IMR-90 (cell line): Measurements from ENCODE around the gene PPARGC1A. TPM values are rescaled to one million over a fixed set of nuclear protein-coding genes. Genes with fewer than 3 reads are reported as not detected.

ENCODE experiments used
- ATAC-seq: fragments of 200-7000 bp; cut with Tn5 transposase; 2 replicates; pipeline ENCODE4 v1.9.1; 2020; ENCODE audit warnings: low read depth, mild to moderate bottlenecking, moderate library complexity
- BruUV-seq: library from RNA; stranded (reverse); fragments of 400-500 nt; replicated peaks from 2 replicates; lab custom pipeline; 2021; lab: Mats Ljungman, UMichigan
- CTCF ChIA-PET: fragments of 300-600 bp; formaldehyde crosslinking; extraction: SDS; loops from one replicate; lab custom pipeline; 2021; ENCODE audit warnings: antibody characterized with exemption; lab: Yijun Ruan, JAX
- POLR2A ChIA-PET: fragments of 300-600 bp; sonication (Branson Sonifier 250); formaldehyde crosslinking; loops from one replicate; lab custom pipeline; 2022; ENCODE audit warnings: antibody characterized with exemption; ENCODE audit not compliant: unreplicated experiment; lab: Charles Lee
- DNase-seq: peaks from one replicate; pipeline ENCODE4 v3.0.0; 2013
- H2AFZ ChIP-seq: replicated peaks from 2 replicates; pipeline ENCODE3; 2013; ENCODE audit warnings: low read length, mild to moderate bottlenecking; ENCODE audit not compliant: poor library complexity
- H2AK5ac ChIP-seq: 2 replicates; pipeline ENCODE4 v1.6.1; 2013; ENCODE audit warnings: low read depth, low read length, inconsistent platforms
- H2AK9ac ChIP-seq: replicated peaks from 2 replicates; pipeline ENCODE3; 2013; ENCODE audit warnings: mild to moderate bottlenecking, low read depth, low read length, moderate library complexity; ENCODE audit not compliant: poor library complexity
- H2BK120ac ChIP-seq: 2 replicates; pipeline ENCODE4 v1.6.1; 2013; ENCODE audit warnings: low read depth, low read length, inconsistent platforms
- H2BK15ac ChIP-seq: 3 replicates; pipeline ENCODE4 v1.6.1; 2013; ENCODE audit warnings: low read depth, low read length, inconsistent platforms
- H2BK20ac ChIP-seq: 2 replicates; pipeline ENCODE4 v1.6.1; 2013; ENCODE audit warnings: low read depth, mild to moderate bottlenecking, inconsistent platforms, low read length, moderate library complexity
- H2BK5ac ChIP-seq: 2 replicates; pipeline ENCODE4 v1.6.1; 2013; ENCODE audit warnings: mild to moderate bottlenecking, low read depth, low read length, inconsistent platforms; ENCODE audit not compliant: poor library complexity, severe bottlenecking
- H3K14ac ChIP-seq: replicated peaks from 2 replicates; pipeline ENCODE4 v1.6.1; 2013; ENCODE audit warnings: low read depth, low read length, inconsistent platforms
- H3K18ac ChIP-seq: 2 replicates; pipeline ENCODE4 v1.6.1; 2013; ENCODE audit warnings: low read depth, low read length, control low read depth
- H3K23ac ChIP-seq: 2 replicates; pipeline ENCODE4 v1.6.1; 2013; ENCODE audit warnings: low read depth, low read length, inconsistent platforms
- H3K27ac ChIP-seq: 2 replicates; pipeline ENCODE4 v1.5.1; 2013; ENCODE audit warnings: mild to moderate bottlenecking, control low read depth, low read length; ENCODE audit not compliant: insufficient read depth
- H3K27me3 ChIP-seq: 2 replicates; pipeline ENCODE4 v1.6.1; 2013; ENCODE audit warnings: low read length; ENCODE audit not compliant: control insufficient read depth, insufficient read depth
- H3K36me3 ChIP-seq: 2 replicates; pipeline ENCODE4 v1.6.1; 2013; ENCODE audit warnings: low read length, mixed read lengths; ENCODE audit not compliant: control insufficient read depth, insufficient read depth
- H3K4ac ChIP-seq: 2 replicates; pipeline ENCODE4 v1.6.1; 2013; ENCODE audit warnings: low read depth, low read length, inconsistent platforms
- H3K4me1 ChIP-seq: 2 replicates; pipeline ENCODE4 v1.6.1; 2013; ENCODE audit warnings: low read length, mixed read lengths; ENCODE audit not compliant: control insufficient read depth, insufficient read depth
- H3K4me2 ChIP-seq: 2 replicates; pipeline ENCODE4 v1.6.1; 2013; ENCODE audit warnings: low read depth, mild to moderate bottlenecking, control low read depth, low read length, moderate library complexity
- H3K4me3 ChIP-seq: 2 replicates; pipeline ENCODE4 v1.5.1; 2013; ENCODE audit warnings: low read depth, mild to moderate bottlenecking, control low read depth, low read length, moderate library complexity; ENCODE audit not compliant: insufficient read depth
- H3K56ac ChIP-seq: 2 replicates; pipeline ENCODE4 v1.6.1; 2013; ENCODE audit warnings: low read length, inconsistent platforms; ENCODE audit not compliant: insufficient read depth; ENCODE audit errors: extremely low read depth
- H3K79me1 ChIP-seq, 2 experiments: 2 replicates each; pipeline ENCODE4 v1.6.1; 2013; ENCODE audit warnings: low read length in 2 of 2, inconsistent platforms in 1 of 2, low read depth in 1 of 2
- H3K9ac ChIP-seq: 2 replicates; pipeline ENCODE4 v1.6.1; 2013; ENCODE audit warnings: low read depth, low read length, control low read depth
- H3K9me1 ChIP-seq: 2 replicates; pipeline ENCODE4 v1.6.1; 2013; ENCODE audit warnings: low read length, inconsistent platforms; ENCODE audit not compliant: insufficient read depth
- H3K9me3 ChIP-seq: 2 replicates; pipeline ENCODE4 v1.6.1; 2013; ENCODE audit warnings: low read length; ENCODE audit not compliant: control insufficient read depth, insufficient read depth
- H4K20me1 ChIP-seq: 2 replicates; pipeline ENCODE4 v1.6.1; 2013; ENCODE audit warnings: low read length, inconsistent platforms; ENCODE audit not compliant: insufficient read depth
- H4K5ac ChIP-seq: 2 replicates; pipeline ENCODE4 v1.6.1; 2013; ENCODE audit warnings: mild to moderate bottlenecking, low read depth, low read length, control low read depth
- H4K8ac ChIP-seq, 2 experiments: 2 replicates each; pipeline ENCODE4 v1.6.1; 2013; ENCODE audit warnings: low read depth in 2 of 2, low read length in 2 of 2, control low read depth in 1 of 2, inconsistent platforms in 1 of 2
- H4K91ac ChIP-seq: 2 replicates; pipeline ENCODE4 v1.6.1; 2013; ENCODE audit warnings: low read depth, low read length, inconsistent platforms; ENCODE audit not compliant: insufficient read depth
- BHLHE40 ChIP-seq: fragments of 150-350 bp; IDR thresholded peaks from 2 replicates; pipeline ENCODE4 v1.6.1; 2016; ENCODE audit warnings: mild to moderate bottlenecking, low read depth, low read length
- CEBPB ChIP-seq: IDR thresholded peaks from 2 replicates; pipeline ENCODE4 v1.6.1; 2012; ENCODE audit warnings: low read depth, low read length, improper control_type of control experiment
- CHD1 ChIP-seq: IDR thresholded peaks from 2 replicates; pipeline ENCODE4 v1.6.1; 2012; ENCODE audit warnings: low read depth, low read length, improper control_type of control experiment
- ELK1 ChIP-seq: fragments of 150-350 bp; IDR thresholded peaks from 2 replicates; pipeline ENCODE4 v1.6.1; 2016; ENCODE audit warnings: low read depth, mild to moderate bottlenecking, low read length, moderate library complexity, borderline replicate concordance
- FOS ChIP-seq: fragments of 150-350 bp; IDR thresholded peaks from 2 replicates; pipeline ENCODE4 v1.6.1; 2016; ENCODE audit warnings: low read depth, low read length
- MAFK ChIP-seq: IDR thresholded peaks from 2 replicates; pipeline ENCODE4 v1.6.1; 2012; ENCODE audit warnings: low read depth, low read length, improper control_type of control experiment
- MAZ ChIP-seq: IDR thresholded peaks from 2 replicates; pipeline ENCODE4 v1.6.1; 2012; ENCODE audit warnings: low read depth, mild to moderate bottlenecking, low read length, improper control_type of control experiment, moderate library complexity, borderline replicate concordance
- MXI1 ChIP-seq: IDR thresholded peaks from 2 replicates; pipeline ENCODE4 v1.6.1; 2012; ENCODE audit warnings: low read depth, mild to moderate bottlenecking, low read length, moderate library complexity, borderline replicate concordance
- NFE2L2 ChIP-seq: fragments of 150-350 bp; IDR thresholded peaks from 2 replicates; pipeline ENCODE4 v1.6.1; 2016; ENCODE audit warnings: low read depth, mild to moderate bottlenecking, low read length
- POLR2A ChIP-seq: IDR thresholded peaks from 2 replicates; pipeline ENCODE4 v1.6.1; 2012; ENCODE audit warnings: mild to moderate bottlenecking, low read depth, low read length
- RAD21 ChIP-seq: IDR thresholded peaks from 2 replicates; pipeline ENCODE4 v1.6.1; 2012; ENCODE audit warnings: low read length, improper control_type of control experiment
- RCOR1 ChIP-seq: IDR thresholded peaks from 2 replicates; pipeline ENCODE4 v1.6.1; 2012; ENCODE audit warnings: mild to moderate bottlenecking, low read length, improper control_type of control experiment; ENCODE audit not compliant: insufficient replicate concordance
- RFX5 ChIP-seq: IDR thresholded peaks from 2 replicates; pipeline ENCODE4 v1.8.0; 2012; ENCODE audit warnings: low read depth, mild to moderate bottlenecking, low read length, moderate library complexity
- SMC3 ChIP-seq: fragments of 150-350 bp; IDR thresholded peaks from 2 replicates; pipeline ENCODE4 v1.6.1; 2016; ENCODE audit warnings: low read depth, mild to moderate bottlenecking, antibody characterized with exemption, low read length, moderate library complexity
- USF2 ChIP-seq: fragments of 150-350 bp; IDR thresholded peaks from 2 replicates; pipeline ENCODE4 v1.6.1; 2017; ENCODE audit warnings: mild to moderate bottlenecking, antibody characterized with exemption, low read length, low read depth
- WGBS, 2 experiments: methylation state at CpG; one replicate each; pipeline versions ENCODE4 v1.1.5 to v1.1.7; 2013; ENCODE audit warnings: missing lambda C conversion rate in 2 of 2; ENCODE audit not compliant: insufficient read length in 1 of 2; ENCODE audit errors: extremely low coverage in 2 of 2; 5-methylcytosine and 5-hydroxymethylcytosine counted together
- dilution Hi-C: fragments of 300-500 bp; cut with HindIII; formaldehyde crosslinking; loops from one replicate; pipeline ENCODE4 v1.14.3; 2018; ENCODE audit warnings: low sequenced_read_pairs; ENCODE audit not compliant: unreplicated experiment
- in situ Hi-C: fragments of 300-500 bp; cut with MboI; formaldehyde crosslinking; loops from 3 replicates; pipeline ENCODE4 v1.14.3; 2019; ENCODE audit warnings: low sequenced_read_pairs, inconsistent platforms, mixed read lengths
- intact Hi-C: fragments of 100-400 bp; cut with micrococcal nuclease; formaldehyde crosslinking; loops from 2 replicates; pipeline ENCODE4 v1.10.0; 2022
- polyA plus RNA-seq, 3 experiments: library from polyadenylated mRNA; depleted of rRNA; stranded (reverse); fragments of >200 nt; gene quantifications; 2 replicates each; pipeline ENCODE4 v1.2.3, GENCODE V29; 2012; ENCODE audit warnings: low replicate concordance in 1 of 3
- total RNA-seq: library from RNA; depleted of rRNA; stranded (reverse); fragments of >200 nt; gene quantifications from 2 replicates; pipeline ENCODE4 v1.2.3, GENCODE V29; 2012
- TF ChIP-seq, protein P1 (sequence below): conservative IDR thresholded peaks from 2 replicates; pipeline ENCODE4 v1.5.1; 2012; ENCODE audit warnings: mild to moderate bottlenecking, low read depth, low read length, improper control_type of control experiment

The PPARGC1A gene
- total and polyA plus RNA-seq, 2 of the 4 experiments (the other 2 are of a cell fraction) = under 0.01 to 0.03 TPM

- H3K14ac ChIP-seq = no peak overlapping the region
- no peak overlapping the region; the same call in 1 of the 2 replicates for H3K18ac ChIP-seq
- H3K9ac ChIP-seq = no peak overlapping the region
- no peak overlapping the region for H3K4ac ChIP-seq
- H4K8ac ChIP-seq = no peak overlapping the region
- H3K9me1 ChIP-seq = peaks cover 5% of the 10 kb centered on the region
- CTCF ChIA-PET = no interaction called here
- no peak overlapping the region for H2AK5ac ChIP-seq
- no peak overlapping the region for H3K27ac ChIP-seq
- no TSS peak for BruUV-seq
- POLR2A ChIA-PET = no interaction called here
- ATAC-seq (no peak), DNase-seq (no peak)
- H4K5ac ChIP-seq = no peak overlapping the region
- H4K91ac ChIP-seq = no peak overlapping the region
- TF ChIP-seq, protein P1, sequence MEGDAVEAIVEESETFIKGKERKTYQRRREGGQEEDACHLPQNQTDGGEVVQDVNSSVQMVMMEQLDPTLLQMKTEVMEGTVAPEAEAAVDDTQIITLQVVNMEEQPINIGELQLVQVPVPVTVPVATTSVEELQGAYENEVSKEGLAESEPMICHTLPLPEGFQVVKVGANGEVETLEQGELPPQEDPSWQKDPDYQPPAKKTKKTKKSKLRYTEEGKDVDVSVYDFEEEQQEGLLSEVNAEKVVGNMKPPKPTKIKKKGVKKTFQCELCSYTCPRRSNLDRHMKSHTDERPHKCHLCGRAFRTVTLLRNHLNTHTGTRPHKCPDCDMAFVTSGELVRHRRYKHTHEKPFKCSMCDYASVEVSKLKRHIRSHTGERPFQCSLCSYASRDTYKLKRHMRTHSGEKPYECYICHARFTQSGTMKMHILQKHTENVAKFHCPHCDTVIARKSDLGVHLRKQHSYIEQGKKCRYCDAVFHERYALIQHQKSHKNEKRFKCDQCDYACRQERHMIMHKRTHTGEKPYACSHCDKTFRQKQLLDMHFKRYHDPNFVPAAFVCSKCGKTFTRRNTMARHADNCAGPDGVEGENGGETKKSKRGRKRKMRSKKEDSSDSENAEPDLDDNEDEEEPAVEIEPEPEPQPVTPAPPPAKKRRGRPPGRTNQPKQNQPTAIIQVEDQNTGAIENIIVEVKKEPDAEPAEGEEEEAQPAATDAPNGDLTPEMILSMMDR = no peak
- TF ChIP-seq USF2 = no peak
- TF ChIP-seq MAZ = no peak
- TF ChIP-seq ELK1 = no peak
- no peak for TF ChIP-seq RCOR1
- no peak for TF ChIP-seq MXI1
- TF ChIP-seq RAD21 = no peak
- TF ChIP-seq MAFK = no peak
- TF ChIP-seq POLR2A = no peak
- TF ChIP-seq NFE2L2 = no peak
- TF ChIP-seq RFX5 = no peak
- no peak for TF ChIP-seq SMC3
- no peak for TF ChIP-seq FOS
- no peak for TF ChIP-seq BHLHE40
- no peak for TF ChIP-seq CHD1
- TF ChIP-seq CEBPB = no peak
- dilution Hi-C loops = no loop called here
- no peaks in the 10 kb centered on the region for H3K27me3 ChIP-seq
- H4K20me1 ChIP-seq = no peaks in the 10 kb centered on the region
- H3K4me1 ChIP-seq = peaks cover 7% of the 10 kb centered on the region
- H2BK5ac ChIP-seq = no peak overlapping the region
- WGBS, 2 experiments = no CpG with 5 or more reads among the region's 4 CpGs
- no peaks in the 10 kb centered on the region for H3K36me3 ChIP-seq
- no peaks in the 10 kb centered on the region for H3K79me1 ChIP-seq
- H3K4me3 ChIP-seq = no peak overlapping the region
- intact Hi-C loops = no loop called here
- no peak overlapping the region for H2BK15ac ChIP-seq
- H2BK20ac ChIP-seq = no peak overlapping the region
- in situ Hi-C loops = no loop called here
- H2AK9ac ChIP-seq = no peak overlapping the region
- no peak overlapping the region for H2AFZ ChIP-seq
- H3K4me2 ChIP-seq = no peak overlapping the region
- no peak overlapping the region; the same call in 1 of the 2 replicates for H3K56ac ChIP-seq
- H2BK120ac ChIP-seq = no peak overlapping the region
- H3K23ac ChIP-seq = no peak overlapping the region
- H3K9me3 ChIP-seq = no peaks in the 10 kb centered on the region
Measured at GRCh38 chr4:23853986-23854660, 35.7 kb downstream of the PPARGC1A start.
